NK-92 treated with Interleukin-12 subunit alpha and Interleukin-12 subunit beta, amount 100 ng/mL, for 24 hours (cell line): ENCODE measurements around the gene MRPL17.

ENCODE experiments used
- DNase-seq: peaks from one replicate; lab custom pipeline; 2025; lab: John Stamatoyannopoulos, UW

Gene MRPL17

GRCh38 chr11:6632116-6633073 is 50.7 kb downstream of the MRPL17 start:
- DNase-seq, result no peak

GRCh38 chr11:6631361-6631890 is 51.7 kb downstream of the MRPL17 start:
- DNase-seq, result no peak

- no peak for DNase-seq
Measured at GRCh38 chr11:6630632-6631291, 52.4 kb downstream of the MRPL17 start.
